Measurements from ENCODE around the gene SOX11.

The SOX11 gene

DNA sequence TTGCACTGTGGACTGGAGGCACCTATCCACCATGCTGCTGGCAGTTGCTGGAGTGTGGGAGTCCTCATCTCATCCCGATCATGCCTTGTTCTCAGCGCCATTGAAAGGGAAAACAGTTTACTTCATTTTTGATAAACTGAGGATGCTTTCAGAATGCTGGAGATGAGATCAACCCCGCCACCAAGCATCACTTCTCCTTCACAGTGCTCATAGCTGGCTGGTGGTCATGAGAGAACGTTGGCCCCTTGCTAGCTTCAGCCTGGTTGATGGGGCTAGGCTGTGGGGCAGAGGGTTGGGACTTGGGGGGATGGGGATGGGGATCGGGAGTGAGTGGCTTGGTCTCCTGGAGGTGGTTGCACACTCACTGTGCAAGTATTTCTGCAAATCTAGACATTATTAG lies 30.1 kb downstream of the SOX11 start:
- no peak for DNase-seq (ENCODE audit: low read depth, low spot score)
- no peak overlapping the region for H3K4me3 ChIP-seq (ENCODE audit: low read depth, low read length)
- ChIA-PET POLR2A (no interaction called here), CTCF (no interaction called here)
- TF ChIP-seq, protein P1, sequence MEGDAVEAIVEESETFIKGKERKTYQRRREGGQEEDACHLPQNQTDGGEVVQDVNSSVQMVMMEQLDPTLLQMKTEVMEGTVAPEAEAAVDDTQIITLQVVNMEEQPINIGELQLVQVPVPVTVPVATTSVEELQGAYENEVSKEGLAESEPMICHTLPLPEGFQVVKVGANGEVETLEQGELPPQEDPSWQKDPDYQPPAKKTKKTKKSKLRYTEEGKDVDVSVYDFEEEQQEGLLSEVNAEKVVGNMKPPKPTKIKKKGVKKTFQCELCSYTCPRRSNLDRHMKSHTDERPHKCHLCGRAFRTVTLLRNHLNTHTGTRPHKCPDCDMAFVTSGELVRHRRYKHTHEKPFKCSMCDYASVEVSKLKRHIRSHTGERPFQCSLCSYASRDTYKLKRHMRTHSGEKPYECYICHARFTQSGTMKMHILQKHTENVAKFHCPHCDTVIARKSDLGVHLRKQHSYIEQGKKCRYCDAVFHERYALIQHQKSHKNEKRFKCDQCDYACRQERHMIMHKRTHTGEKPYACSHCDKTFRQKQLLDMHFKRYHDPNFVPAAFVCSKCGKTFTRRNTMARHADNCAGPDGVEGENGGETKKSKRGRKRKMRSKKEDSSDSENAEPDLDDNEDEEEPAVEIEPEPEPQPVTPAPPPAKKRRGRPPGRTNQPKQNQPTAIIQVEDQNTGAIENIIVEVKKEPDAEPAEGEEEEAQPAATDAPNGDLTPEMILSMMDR (IDR thresholded peaks at IDR 0.05; ENCODE audit: insufficient read depth, low read length, missing control alignments): no peak

DNA sequence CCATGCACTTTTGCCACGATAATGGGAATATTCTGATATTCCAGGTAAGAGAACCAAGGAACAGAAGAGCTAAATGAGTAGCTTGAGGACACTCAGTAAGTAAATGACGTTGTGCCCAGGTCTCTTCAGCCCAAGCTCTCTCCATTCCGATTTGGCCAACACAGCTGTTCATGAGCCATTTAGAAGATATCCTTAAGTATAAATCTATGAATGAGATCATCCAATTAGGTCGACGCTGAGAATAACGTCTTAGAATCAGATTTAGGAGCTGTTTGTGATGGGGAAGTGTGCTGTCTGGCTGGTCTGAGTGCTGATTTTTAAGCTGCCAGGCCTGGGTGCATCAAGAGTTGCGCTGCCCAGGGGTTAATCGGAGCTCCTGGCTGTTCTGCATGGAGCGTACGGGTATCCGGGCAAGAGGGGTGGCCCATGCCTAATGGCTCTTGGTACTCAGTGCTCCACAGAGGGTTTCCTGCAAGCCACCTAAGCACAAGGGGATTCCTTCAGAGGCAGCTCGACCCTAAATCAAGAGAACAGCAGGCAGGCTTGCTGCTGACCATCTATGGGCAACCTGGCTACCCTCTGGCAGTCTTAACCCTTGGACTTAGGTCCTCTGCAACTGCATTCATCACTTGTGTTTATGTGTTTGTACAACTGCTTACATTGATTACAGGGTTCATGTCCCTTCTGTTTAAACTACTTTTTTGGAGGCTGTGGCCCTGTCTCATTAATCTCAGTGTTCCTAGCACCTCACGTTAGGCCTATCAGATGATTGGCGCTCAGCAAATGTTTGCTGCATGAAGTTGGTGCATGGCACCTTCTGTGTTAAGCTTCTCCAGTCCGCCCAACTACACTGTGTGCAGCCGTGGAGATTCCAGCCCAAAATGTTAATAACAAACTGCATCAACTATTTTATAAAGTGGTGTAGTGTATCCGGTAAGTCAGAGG lies 31.9 kb downstream of the SOX11 start:
- DNase-seq (ENCODE audit: low read depth, low spot score): no peak
- ChIA-PET CTCF (no interaction called here), POLR2A (no interaction called here)
- TF ChIP-seq, protein P1 (IDR thresholded peaks at IDR 0.05; ENCODE audit: insufficient read depth, low read length, missing control alignments): no peak
- H3K4me3 ChIP-seq (ENCODE audit: low read depth, low read length): no peak overlapping the region

DNA sequence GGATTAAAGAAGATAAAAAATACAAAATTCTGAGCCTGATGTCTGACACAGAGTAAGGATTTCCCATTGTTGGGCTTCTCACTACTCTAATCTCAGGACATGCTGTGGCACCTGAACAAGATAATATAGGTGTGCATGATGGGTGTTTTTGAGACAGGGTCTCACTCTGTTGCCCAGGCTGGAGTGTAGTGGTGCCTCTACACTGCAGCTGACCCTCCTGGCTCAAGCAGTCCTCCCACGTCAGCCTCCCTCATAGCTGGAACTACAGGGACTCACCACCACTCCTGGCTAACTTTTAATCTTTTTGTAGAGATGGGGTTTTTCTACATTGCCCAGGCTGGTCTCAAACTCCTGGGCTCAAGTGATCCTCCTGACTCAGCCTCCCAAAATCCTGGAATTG lies 32.9 kb downstream of the SOX11 start:
- H3K4me3 ChIP-seq (ENCODE audit: low read depth, low read length): no peak overlapping the region
- CTCF ChIA-PET: no interaction called here
- TF ChIP-seq, protein P1 (IDR thresholded peaks at IDR 0.05; ENCODE audit: insufficient read depth, low read length, missing control alignments): no peak
- POLR2A ChIA-PET: no interaction called here
- DNase-seq (ENCODE audit: low read depth, low spot score): no peak

DNA sequence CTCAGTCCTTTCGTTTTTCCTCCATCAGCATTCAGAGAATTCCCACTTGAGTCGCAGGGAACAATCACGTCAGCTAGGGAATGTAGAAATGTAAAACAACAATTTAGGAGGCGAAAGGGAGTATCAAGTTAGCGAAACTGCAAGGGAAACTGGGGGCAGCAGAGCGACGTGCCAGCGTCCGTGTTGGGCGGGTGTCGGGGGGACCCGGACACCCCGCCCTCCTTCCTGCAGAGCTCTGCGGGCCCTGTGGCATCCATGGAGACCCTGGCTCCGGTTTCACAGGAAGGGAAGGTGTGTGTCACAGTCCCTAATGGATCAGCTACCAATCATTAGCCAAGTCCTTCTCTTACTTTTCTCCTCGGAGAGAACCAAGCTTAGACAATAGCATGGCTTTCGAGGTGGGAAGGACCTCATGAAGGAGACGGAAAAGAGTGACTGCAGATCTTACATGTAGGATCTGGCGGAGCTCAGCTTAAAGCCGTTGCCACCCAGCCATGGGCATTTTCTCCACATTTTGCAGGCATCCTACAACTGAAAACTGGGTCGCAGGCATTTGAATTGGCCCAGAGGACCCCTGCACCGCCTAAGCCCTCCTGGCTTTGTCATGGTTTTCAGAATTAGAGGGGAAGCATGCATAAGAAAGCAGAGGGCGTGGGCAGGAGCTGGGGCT lies 33.7 kb downstream of the SOX11 start:
- peak overlapping the region; percentile 0; the same call in 1 of the 2 replicates for H3K4me3 ChIP-seq (ENCODE audit: low read depth, low read length)
- DNase-seq (ENCODE audit: low read depth, low spot score): no peak
- TF ChIP-seq, protein P1 (IDR thresholded peaks at IDR 0.05; ENCODE audit: insufficient read depth, low read length, missing control alignments): no peak
- ChIA-PET CTCF (no interaction called here), POLR2A (interaction anchor here (0.6 kb wide), 1 partner anchor 102 kb away, joined by 3 read pairs; no protein-coding TSS in a partner anchor)

DNA sequence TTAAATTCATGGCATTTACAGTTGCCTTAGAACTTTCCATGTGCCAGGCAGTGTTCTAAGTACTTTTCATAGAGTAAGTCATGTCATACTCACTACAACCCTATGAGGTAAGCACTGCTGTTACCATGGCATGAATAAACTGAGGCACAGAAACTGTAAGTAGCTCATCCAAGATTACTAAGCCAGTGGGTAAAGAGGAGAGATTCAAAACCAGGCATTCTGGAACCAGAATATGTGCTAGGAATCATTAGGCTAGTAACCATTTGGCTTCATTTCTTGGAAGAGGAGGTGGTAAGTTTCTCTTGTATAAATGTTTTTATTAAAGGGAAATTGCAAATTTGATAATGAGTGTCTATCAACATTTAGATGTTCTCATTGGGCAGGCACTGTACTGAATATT lies 35.1 kb downstream of the SOX11 start:
- POLR2A ChIA-PET: no interaction called here
- no peak overlapping the region for H3K4me3 ChIP-seq (ENCODE audit: low read depth, low read length)
- no peak for DNase-seq (ENCODE audit: low read depth, low spot score)
- TF ChIP-seq, protein P1 (IDR thresholded peaks at IDR 0.05; ENCODE audit: insufficient read depth, low read length, missing control alignments): no peak
- CTCF ChIA-PET: interaction anchor here (1.3 kb wide), 1 partner anchor 24 kb away, joined by 3 read pairs; no protein-coding TSS in a partner anchor

DNA sequence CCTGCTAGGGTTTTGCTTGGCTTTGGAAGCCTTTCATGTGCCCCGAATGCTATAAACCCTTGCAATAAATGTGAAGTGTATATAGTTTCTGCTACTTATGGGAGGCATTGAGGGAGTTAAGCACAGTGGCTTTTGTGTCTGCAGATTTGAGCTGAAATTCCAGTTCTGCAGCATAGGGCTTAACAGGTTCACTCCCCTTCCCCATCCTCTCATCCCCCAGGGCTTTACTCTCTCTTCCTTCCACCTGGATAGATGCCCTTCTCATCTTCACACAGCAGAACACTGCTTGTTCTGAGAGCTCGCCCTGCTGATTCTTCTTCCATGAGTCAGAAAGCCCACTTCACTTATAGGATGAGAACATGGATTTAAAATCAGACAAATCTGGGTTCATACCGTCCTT lies 37.2 kb downstream of the SOX11 start:
- no peak for DNase-seq (ENCODE audit: low read depth, low spot score)
- ChIA-PET CTCF (no interaction called here), POLR2A (no interaction called here)
- TF ChIP-seq, protein P1 (IDR thresholded peaks at IDR 0.05; ENCODE audit: insufficient read depth, low read length, missing control alignments): no peak
- H3K4me3 ChIP-seq (ENCODE audit: low read depth, low read length): no peak overlapping the region

Data from AG04449 (cell line).